Measurements from ENCODE around the gene TNFAIP1.

TNFAIP1 gene

GRCh38 chr17:28392491-28392890 is 56.9 kb downstream of the TNFAIP1 start:
- TF ChIP-seq CTCF (IDR thresholded peaks at IDR 0.05), result no peak

- no peak for TF ChIP-seq CTCF (IDR thresholded peaks at IDR 0.05)
Measured at GRCh38 chr17:28394337-28395116, 59.0 kb downstream of the TNFAIP1 start.

- no peak for TF ChIP-seq CTCF (IDR thresholded peaks at IDR 0.05)
Measured at GRCh38 chr17:28395426-28395825, 59.9 kb downstream of the TNFAIP1 start.

- no peak for TF ChIP-seq CTCF (IDR thresholded peaks at IDR 0.05)
Measured at GRCh38 chr17:28395968-28396367, 60.4 kb downstream of the TNFAIP1 start.
